NOMO-1 (cell line): ENCODE measurements around the gene HSD17B8.
"Not testable (repeated sequence)": the region's sequence is repeated elsewhere in the genome, so short reads cannot be mapped to it uniquely, and the experiment has no call there.

Source experiments
- DNase-seq, 2 experiments: peaks; one replicate each; lab custom pipeline; 2025; ENCODE audit not compliant: unreplicated experiment in 2 of 2; lab: John Stamatoyannopoulos, UW

The HSD17B8 gene

GRCh38 chr6:33205191-33206026, 954 bp downstream of the HSD17B8 start:
- no peak for DNase-seq

GRCh38 chr6:33206027-33206863, 1.8 kb downstream of the HSD17B8 start:
- DNase-seq = no peak

- no peak for DNase-seq
Observed at GRCh38 chr6:33206864-33207551, 2.6 kb downstream of the HSD17B8 start.

- DNase-seq = no peak
Observed at GRCh38 chr6:33207552-33208090, 3.2 kb downstream of the HSD17B8 start.

- peak; percentile 79 to 80 for DNase-seq
Observed at GRCh38 chr6:33208091-33208967, 3.9 kb downstream of the HSD17B8 start, which contains the start of gene RING1. Gene RING1 (plus strand): TSS chr6:33208500. CDS start chr6:33208823, 323 bp downstream.

- DNase-seq = no peak
Observed at GRCh38 chr6:33209856-33210255, 5.4 kb downstream of the HSD17B8 start.

- no peak for DNase-seq
Observed at GRCh38 chr6:33211136-33211535, 6.7 kb downstream of the HSD17B8 start.

- no peak for DNase-seq
Observed at GRCh38 chr6:33211666-33212422, 7.4 kb downstream of the HSD17B8 start.

GRCh38 chr6:33212857-33213165, 8.4 kb downstream of the HSD17B8 start:
- DNase-seq = no peak

GRCh38 chr6:33213166-33213988, 8.9 kb downstream of the HSD17B8 start:
- DNase-seq = peak; percentile 20 to 34

- DNase-seq = no peak
Observed at GRCh38 chr6:33213989-33214335, 9.5 kb downstream of the HSD17B8 start.

GRCh38 chr6:33215271-33216116, 11.0 kb downstream of the HSD17B8 start:
- DNase-seq = no peak

- DNase-seq = no peak
Observed at GRCh38 chr6:33216117-33216649, 11.7 kb downstream of the HSD17B8 start.

GRCh38 chr6:33217246-33217645, 12.8 kb downstream of the HSD17B8 start:
- DNase-seq = no peak

- no peak for DNase-seq
Observed at GRCh38 chr6:33217681-33218080, 13.2 kb downstream of the HSD17B8 start.

- not testable (repeated sequence) for DNase-seq
Observed at GRCh38 chr6:33226503-33227120, 22.2 kb downstream of the HSD17B8 start.

- DNase-seq = no peak
Observed at GRCh38 chr6:33235221-33235634, 30.8 kb downstream of the HSD17B8 start.
